ENCODE measurements around the gene SLC39A2.

- TF ChIP-seq CTCF (IDR thresholded peaks at IDR 0.05) (no peak), POLR2A (IDR thresholded peaks at IDR 0.05) (no peak)
These were observed 38.1 kb downstream of the SLC39A2 start for GRCh38 chr14:21037156-21037555.

Data from tibial nerve (tissue), 3 donors.